GM21360 (cell line): Measurements from ENCODE around the gene CDH4.

Source experiments
- ATAC-seq: cut with Tn5 transposase; IDR thresholded peaks from one replicate; pipeline ENCODE4 v1.9.1; 2021; ENCODE audit warnings: mild to moderate bottlenecking, moderate library complexity; ENCODE audit not compliant: unreplicated experiment

Gene CDH4

DNA sequence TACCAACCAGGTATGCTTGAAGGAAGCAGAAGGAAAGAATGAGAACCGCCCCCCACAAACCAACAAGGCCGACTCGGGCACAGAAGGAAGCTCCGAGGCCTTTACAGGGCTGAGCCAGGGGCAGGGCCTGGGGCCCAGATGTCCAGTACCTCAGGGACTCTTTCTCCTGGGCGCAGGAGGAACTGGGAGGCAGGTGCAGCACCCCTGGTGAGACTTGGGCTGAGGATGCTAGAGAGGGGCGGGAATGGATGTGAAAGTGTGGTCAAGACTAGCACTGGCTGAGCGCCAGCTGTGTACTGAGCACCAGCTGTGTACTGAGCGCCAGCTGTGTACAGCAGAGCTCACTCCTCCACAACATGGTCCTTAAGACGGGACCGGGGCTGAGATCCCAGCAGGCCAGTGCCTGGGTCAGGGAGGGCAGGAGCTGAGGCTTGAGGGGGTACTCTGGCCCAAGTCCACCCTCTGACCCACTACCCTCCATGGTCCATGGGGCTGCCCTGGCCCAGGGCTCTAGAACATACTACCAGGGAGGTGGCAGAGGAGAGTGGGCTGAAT, 444.2 kb downstream of the CDH4 start:
- ATAC-seq = no peak

DNA sequence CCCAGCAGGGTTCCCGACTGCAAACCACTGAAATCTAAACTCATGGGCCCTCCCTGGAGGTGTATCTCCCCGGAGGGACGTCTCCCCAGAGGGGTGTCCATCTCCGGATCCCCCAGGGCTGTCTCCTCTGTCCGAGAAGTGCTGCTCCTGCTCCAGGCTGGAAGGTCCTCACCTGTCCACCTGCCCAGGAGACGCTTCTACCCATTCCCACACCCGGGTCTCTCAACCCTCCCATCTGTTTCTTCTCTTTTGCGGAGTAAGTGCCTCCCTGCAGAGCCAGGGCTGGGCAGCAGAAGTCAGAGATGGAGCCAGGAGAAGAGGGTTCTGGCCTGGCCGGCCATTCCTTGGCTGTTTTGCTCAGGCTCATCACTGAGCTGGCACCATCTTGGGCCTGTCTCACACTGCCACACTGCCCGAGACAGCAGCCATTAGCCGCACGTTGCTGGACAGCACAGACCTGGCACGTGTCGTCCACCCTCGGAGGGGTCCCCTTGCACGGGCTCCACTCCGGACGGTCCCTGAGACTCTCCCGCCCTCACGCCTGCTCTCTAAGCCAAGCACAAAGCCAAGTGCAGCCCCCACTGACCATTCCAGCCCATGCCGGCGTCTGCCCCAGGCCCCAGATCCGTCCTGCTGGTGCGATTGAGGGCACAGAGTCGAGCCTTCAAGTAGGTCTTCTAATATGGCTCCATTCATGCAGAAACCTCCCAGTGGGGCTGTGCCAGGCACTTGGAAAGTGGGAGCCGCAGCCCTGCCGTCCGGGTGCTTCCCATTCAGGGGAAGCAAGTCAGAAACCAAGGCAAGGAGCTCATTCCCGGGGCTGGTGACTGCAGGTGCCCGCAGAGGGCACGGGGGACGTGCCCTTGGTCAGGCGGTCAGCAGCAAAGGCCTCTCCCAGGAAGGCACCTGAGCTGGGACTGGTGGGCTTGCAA, 445.9 kb downstream of the CDH4 start:
- ATAC-seq = no peak

DNA sequence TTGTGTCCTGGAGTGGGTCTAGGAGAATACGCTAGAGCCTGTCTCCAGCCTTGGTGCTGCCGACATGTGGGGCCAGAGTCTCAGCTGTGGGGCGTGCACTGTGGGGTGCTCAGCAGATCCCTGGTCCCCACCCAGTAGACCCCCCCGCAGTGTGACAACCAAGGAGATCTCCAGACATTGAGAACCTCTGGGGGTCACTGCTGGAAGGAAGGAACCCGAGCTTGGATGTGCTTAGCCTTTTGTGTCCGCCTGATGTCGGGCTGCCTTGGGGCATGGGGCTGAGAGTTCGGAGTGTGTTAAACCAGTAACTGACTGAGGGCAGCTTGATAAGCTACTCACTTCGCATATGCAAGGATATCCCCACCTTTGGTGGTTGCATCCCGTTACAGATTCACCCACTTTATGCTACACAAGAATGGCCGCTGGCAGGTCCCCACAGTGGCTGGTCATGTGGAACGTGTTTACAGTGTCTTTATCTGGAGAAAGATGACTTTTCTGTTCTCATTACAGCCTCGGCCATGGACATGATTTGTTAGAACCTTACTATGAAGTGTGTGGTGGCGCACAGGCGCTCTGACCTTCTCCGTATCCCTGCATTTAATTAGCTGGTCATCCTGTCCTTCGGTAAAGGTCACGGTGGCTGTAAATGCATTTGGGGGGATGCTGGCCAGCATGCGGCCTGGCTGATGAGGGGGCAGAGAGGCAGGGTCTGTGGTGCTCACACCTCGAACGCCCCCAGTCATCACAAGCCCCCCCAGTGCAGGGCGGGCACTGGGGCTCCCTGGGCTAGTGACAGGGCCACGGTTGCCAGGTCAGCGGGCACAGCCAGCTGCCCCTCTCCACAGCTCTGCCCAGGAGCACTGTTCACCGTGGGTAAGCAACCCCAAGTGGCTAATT, 446.8 kb downstream of the CDH4 start:
- ATAC-seq = no peak

DNA sequence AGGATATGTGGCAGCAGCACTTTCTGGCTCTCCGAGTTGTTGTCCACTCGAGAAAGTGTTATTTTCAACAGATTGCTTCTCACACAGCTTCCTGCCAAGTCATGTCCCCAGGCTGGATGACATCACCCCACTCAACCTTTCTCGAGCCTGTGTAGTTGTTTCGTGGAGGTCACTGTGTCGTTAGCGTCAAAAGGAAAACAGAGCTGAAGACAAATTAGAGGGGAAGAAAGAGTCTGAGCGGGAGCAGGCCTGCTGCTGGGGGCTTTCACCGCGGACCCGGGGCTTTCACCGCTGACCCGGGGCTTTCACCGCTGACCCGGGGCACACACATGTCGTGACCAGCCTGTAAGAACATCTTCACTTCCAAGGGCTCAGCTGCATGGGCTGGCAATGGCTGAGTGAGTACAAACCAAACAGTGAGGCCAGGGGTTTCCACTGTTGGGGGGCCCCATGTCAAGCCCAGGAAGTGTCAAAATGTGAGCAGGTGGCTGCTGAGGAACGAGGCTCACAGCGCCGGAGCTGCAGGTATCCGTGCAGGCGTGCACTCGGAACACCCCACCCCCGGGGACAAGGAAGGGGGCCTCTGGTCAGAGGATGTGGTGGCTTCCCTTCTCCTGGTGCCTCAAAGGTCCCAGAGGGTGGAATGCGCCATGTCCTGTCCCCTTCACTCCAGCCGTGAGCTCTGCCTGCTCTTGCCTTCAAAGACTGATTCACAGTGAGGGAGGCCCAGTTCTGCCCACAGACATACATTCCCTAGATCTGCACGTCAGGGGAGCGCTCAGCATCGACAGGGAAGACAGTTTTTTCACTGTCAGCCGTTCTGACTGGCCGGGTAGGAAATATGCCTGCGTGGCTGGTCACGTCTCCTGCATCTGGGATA, 447.7 kb downstream of the CDH4 start:
- ATAC-seq = no peak

DNA sequence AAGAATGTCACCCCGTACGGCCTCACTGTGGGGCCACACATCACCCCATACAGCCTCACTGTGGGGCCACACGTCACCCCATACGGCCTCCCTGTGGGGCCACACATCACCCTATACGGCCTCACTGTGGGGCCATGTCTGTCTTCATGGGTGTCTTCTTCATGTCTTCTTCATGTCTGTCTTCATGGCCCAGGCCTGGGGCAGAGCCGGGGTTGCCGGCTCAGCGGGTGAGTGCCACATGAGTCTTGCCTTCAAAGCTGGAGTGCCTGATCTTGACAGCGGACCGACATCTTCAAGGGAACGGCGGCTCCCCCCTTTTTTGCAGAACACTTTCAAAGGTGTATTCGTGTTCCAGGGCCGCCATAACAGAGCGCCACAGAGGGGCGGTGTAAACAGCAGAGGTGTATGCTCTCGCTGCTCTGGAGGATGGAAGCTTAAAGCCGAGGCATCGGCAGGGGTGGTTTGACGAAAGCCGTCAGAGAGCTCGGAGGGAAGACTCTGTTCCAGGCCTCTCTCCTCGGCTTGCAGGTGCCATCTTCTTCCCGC, 448.6 kb downstream of the CDH4 start:
- ATAC-seq = no peak

DNA sequence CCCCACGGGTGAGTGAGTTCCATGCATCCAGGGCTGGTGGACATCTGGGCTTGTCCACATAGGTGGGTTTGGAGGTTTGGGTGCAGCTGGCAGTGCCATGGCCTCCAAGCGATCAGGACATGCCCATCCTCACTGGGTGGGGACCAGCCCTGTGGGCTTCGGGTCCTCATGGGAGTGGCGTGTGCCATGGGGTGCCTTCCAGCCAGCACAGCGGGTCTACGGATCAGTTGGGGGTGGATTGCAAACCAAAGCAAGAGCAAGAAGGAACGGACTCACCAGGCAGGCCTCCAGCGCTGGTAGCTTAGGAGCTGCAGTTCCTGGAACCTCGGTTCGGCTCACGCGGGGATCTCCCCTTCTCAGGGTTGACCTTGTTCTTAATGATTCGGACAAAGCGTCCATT, 449.3 kb downstream of the CDH4 start:
- no peak for ATAC-seq

DNA sequence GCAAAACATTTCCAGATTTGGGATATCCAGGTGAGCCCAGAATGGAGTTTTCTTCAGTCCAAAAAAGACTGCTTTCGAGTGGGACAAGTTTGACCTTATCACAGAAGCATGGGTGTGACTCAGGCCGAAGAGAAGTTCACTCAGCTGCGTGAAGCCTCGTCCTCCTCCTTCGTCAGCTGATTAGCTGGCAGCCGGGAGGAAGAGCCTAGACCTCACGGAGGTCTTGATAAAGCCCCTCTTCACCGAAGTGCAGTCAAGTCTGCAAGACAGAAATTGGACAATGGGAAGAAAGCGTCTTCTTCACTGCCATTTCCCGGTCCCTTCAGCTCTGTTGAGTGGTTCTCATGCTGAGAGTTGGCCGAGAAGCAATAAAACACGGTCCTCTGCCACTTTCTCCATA, 449.7 kb downstream of the CDH4 start:
- ATAC-seq = no peak

DNA sequence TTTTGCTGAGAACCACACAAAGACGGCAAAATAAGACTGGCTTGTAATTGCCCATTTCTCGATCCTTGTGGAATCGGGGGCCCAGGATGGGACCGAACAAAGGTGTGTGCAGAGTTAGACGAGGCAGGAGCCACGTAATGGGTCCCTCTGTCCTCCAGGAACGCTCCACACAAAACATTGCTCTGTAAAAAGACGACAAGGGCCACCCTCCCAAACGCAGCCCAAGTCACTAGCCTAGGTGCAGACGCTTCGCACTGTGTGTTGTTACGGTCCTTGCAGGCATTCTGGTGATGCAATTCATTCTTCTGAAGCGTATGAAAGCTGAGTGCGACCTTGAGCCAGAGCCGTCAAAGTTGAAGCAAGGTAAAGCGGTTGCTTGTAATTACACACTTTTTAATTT, 450.2 kb downstream of the CDH4 start:
- no peak for ATAC-seq

DNA sequence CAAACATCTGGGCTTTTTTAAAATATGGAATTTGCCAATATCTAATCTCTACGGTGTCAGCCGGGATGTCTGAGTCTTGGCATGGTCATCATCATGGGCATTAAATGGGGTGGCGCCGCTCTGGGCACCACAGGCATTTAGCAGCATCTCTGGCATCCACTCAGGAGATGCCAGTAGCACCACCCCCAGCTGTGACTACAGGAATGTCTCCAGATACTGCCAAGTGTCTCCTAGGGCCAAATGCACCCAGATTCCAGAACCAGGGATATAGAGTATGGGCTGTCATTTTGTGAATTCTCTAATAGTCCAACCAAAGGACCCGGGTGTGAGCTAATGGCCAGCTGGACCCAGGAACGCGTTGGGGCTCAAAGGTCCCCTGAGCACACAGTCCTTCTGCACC, 452.6 kb downstream of the CDH4 start:
- no peak for ATAC-seq

DNA sequence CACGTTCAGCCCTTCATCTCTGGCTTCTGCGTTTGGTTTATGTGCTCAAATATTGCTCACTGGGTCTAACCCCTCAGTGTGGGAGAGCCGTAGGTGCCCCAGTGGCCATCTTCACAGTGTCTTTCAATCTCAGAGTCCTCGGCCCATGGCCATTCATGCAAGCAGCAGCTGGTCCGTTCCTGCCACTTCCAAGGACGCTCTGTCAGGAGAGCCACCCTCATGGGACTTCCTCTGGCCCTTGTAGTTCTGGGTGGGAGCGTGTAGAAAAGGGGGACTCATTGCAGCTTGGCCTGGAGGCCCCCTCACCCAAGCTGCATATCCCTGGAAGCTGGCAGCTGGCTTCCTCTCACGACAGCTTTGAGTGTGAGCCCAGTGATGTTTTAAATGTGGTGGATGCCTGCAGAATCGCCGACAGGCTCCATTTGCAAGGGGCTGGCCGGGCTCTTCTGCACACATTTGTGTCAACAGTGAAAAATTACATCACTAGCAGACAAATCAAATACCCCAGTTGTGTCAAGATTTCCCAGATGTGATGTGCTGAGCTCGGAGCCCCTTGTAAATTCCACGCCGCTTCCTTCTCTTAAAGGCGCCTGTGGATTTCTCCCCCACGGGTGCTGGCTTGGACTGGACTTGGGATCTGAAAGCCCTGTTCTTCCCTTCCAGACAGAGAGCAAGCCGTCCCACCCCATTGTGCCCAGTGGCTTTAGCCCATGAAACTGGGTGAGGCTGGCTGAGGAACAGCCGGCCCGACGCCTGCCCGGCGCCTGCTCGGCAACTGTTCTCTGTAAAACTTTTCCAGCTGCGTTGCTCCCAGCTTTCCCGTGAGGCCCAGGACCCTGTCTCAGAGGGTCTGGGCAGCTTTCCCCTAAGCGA, 453.6 kb downstream of the CDH4 start:
- ATAC-seq = no peak

DNA sequence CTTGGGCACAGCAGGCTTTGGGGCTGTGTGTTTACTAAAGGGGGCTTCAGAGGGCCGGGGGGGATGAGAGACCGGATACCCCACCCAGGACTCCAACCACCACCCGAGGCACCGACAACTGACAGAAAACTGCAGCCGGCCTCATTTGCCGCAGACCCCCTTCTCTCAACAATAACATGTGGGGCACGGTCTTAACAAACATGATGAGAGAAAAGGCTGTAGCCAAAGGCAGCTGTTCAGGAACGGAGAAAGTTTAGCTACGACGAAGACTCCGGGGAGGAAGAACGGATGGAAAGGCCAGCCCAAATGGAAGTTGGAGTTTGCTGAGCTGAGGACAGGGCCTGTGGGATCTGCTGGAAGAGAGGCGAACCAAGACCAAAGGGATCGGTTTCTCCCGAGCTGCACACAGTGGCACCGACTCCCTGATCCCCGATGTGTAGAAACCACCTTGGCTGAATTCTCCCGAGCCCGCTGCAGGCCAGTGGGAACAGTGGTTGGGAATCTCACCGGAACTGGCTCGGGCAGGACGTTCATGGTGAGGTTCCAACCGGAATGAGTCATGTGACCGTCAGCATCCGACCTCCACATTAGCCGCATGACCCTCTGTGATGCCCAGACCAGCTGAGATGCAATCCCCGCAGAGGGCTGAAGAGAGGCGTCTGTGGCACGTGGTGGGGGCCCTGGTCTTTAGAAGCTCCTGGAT, 454.3 kb downstream of the CDH4 start:
- ATAC-seq = no peak

DNA sequence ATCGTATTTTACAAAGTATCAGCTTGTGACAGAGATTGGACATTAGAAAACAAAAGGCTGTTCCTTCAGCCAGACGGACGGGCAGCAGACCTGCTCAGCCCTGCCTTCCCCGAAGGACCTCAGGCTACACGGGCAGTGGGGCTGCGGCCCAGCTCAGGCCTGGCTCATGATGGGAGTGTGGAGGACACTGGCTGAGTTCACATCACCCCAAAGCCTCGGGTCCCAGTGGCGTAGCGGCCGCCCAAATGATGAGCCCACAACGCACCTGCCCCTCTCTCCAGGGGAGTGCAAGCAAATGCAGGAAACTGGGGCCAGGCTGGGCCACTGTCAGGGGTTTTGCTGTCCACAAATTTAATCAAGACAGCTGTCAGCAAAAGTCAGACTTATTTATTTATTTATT, 456.8 kb downstream of the CDH4 start:
- ATAC-seq = no peak

DNA sequence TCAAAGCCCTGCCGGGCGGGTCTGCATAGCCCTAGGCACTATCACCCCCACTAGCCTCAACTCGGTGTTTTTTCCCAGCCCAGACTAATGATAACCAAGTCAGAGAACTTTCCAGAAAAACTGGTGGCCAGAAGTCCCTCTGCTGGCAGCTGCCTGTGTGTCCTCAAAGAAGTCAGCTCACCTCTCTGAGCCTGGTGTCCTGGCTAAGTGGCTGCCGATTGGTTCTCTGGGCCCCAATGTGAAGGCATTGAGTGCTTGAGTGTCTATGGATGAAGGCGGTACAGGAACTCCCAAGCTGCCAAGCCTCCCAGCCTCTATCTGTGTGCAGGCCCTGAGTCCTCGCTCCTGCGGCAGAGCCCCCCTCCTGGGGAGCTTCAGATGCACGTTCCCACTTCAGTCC, 458.0 kb downstream of the CDH4 start:
- no peak for ATAC-seq

DNA sequence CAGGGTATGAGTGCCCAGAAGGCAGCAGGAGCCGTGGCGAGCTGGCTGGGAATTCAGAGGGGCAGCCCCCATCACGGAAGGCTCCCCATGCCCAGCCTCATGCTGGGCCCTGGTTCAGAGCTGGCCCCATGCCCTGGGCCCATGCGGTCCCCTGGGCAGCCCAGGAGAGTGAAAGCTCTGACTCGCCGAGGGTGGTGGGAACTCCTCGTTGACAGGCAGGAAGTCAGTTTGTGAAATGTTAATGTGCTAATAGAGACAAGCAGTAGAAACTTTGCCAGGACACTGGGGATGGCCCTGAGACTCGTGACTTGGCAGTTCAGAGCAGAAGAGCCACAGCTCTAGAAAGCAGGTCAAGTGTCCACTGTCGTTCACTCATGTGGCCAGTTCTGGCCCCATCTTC, 460.6 kb downstream of the CDH4 start:
- no peak for ATAC-seq

DNA sequence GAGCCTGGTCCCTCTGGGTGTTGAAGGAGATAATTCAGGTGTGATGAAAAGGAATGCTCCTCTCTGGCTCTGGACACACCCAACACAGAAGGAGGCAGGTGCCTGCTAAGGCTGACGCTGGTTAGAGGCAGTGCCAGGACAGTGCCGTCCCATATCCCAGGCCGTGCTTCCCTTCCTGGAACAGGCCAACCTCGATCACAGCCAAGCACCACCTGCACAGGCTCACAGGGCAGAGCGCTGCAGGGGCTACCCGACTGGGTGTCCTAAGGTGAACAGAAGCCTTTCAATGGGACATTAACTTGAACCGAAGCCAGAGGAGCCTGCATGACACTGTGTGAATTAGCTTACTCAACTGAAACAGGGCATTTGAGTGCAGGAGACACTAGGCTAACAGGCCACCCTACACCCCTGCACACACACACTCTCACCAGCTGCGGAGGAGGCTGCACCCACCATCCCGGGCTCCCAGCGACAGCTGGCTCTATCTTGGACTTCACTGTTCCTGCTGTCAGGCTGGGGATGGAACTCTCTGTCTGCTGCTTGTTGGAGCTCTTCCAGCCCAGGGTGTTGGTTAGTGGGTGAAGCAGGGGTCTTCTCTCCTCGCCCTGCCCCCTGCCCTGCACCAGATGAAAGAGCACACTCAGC, 466.4 kb downstream of the CDH4 start:
- no peak for ATAC-seq

DNA sequence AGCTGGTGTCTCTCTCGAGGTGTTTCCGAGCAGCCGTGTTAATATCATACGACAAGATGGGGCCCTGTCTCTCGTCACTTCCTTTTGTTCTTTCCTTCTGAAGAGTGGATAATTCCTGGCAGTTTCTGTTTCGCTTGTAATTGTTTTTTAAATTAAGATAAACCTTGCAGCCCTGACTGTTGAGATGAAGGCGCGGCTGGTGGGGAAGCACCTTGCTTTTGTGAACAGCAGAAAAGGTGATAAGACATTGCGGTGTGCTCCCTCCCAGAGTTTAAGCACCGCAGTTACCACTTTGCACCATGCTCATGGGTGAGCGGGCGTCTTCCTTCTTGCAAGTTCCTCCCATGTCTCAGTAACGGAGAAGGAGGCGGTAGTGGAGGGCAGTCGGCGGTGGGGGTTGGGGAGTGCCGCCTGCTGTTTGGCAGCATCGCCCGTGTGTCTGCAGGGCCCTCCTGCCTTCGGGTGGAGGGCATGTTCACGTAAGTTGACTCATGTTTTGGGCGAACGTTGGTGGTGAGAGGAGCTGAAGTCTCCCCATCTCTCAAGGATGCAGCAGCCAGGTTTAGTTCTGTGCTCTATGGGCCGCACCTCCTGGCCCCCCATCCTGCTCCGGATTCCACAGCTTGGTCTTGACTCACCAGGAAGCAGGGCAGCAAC, 467.8 kb downstream of the CDH4 start:
- no peak for ATAC-seq

DNA sequence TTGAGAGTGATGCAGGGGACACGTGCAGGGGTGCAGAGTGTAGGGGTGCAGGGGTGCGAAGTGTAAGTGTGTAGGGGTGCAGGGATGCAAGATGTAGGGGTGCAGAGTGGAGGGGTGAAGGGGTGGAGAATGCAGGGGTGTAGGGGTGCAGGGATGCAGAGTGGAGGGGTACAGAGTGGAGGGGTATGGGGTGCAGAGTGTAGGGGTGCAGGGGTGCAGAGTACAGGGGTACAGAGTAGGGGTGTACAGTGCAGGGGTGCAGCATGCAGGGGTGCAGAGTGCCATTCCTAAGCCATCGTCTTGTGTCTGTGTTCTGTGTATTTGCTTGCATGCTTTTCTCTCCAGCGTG, 468.3 kb downstream of the CDH4 start:
- no peak for ATAC-seq

DNA sequence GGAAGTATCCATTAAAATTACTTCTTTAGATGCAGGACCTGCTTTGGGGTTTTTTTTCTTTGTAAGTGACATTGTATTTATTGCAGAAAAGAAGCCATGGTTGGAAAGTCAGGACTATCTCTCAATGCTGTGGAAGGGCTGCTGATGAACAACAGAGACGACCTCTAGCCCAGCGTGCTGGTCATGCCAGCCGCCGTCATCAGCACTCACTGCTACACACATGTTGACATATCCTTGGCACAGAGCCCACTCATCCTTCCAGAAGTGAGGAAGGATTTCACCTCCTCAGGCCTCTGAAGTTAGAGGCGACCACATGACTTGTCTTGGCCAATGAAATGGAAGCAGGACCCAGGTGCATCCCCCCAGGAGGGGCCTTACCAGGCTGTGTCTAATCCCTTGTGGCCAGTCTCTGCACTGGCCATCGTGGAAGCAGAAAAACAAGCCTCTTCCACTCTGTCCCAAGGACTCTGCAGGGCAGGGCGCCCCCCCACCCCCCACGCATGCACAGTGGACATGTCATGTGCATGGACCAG, 470.2 kb downstream of the CDH4 start:
- no peak for ATAC-seq
